Lung (tissue), 12 donors: ENCODE measurements around the gene GALNT2. TPM values are rescaled to one million over a fixed set of nuclear protein-coding genes. Genes with fewer than 3 reads are reported as not detected.

Experiments
- ATAC-seq: fragments of 200-7000 bp; cut with Tn5 transposase; one replicate; pipeline ENCODE4 v1.9.1; 2020; ENCODE audit warnings: moderate number of reproducible peaks; ENCODE audit not compliant: insufficient read depth, low FRiP score
- DNase-seq, 3 donors: peaks; one replicate each; pipeline ENCODE4 v3.0.0-alpha.2; 2013 to 2017
- H3K27ac ChIP-seq, 2 donors: one replicate each; pipeline ENCODE4 v1.5.1; 2013; ENCODE audit warnings: mild to moderate bottlenecking in 2 of 2, moderate library complexity in 2 of 2, control low read depth in 1 of 2, inconsistent platforms in 1 of 2, low read depth in 1 of 2, low read length in 1 of 2
- H3K27me3 ChIP-seq, 3 donors: one replicate each; pipeline ENCODE4 v1.5.1; 2013; ENCODE audit warnings: low read length in 2 of 3; ENCODE audit not compliant: control insufficient read depth in 3 of 3, insufficient read depth in 3 of 3
- H3K36me3 ChIP-seq, 4 donors: one replicate each; pipeline ENCODE4 v1.5.1; 2013; ENCODE audit warnings: low read length in 4 of 4, mild to moderate bottlenecking in 1 of 4, moderate library complexity in 1 of 4; ENCODE audit not compliant: control insufficient read depth in 4 of 4, insufficient read depth in 4 of 4
- H3K4me1 ChIP-seq, 5 donors: one replicate each; pipeline ENCODE4 v1.5.1; 2013; ENCODE audit warnings: low read length in 5 of 5, mild to moderate bottlenecking in 2 of 5, moderate library complexity in 1 of 5; ENCODE audit not compliant: control insufficient read depth in 5 of 5, insufficient read depth in 5 of 5
- H3K4me3 ChIP-seq: one replicate; pipeline ENCODE4 v1.5.1; 2013; ENCODE audit warnings: mild to moderate bottlenecking, control low read depth, moderate library complexity
- H3K9ac ChIP-seq, 2 donors: one replicate each; pipeline ENCODE4 v1.5.1; 2013; ENCODE audit warnings: low read length in 2 of 2, control low read depth in 1 of 2; ENCODE audit not compliant: insufficient read depth in 1 of 2
- H3K9me3 ChIP-seq, 4 donors: one replicate each; pipeline ENCODE4 v1.5.1; 2013; ENCODE audit warnings: low read length in 3 of 4, mild to moderate bottlenecking in 1 of 4, moderate library complexity in 1 of 4; ENCODE audit not compliant: control insufficient read depth in 4 of 4, insufficient read depth in 3 of 4
- WGBS, 2 donors: extraction: QIAGEN DNeasy Blood & Tissue Kit; methylation state at CpG; one replicate each; pipeline ENCODE4 v1.1.7; 2013; 5-methylcytosine and 5-hydroxymethylcytosine counted together
- polyA plus RNA-seq, 2 donors: library from polyadenylated mRNA; stranded (reverse); fragments of 200-250 nt; gene quantifications; one replicate each; pipeline ENCODE4 v1.2.1, GENCODE V29; 2013
- total RNA-seq, 2 donors: library from RNA; depleted of rRNA in 1 of 2; stranded (reverse); fragments of >200 nt in 1 of 2; gene quantifications; one replicate each; pipeline ENCODE4 v1.2.1, GENCODE V29; 2014 to 2021
- TF ChIP-seq, protein P1 (sequence below): IDR thresholded peaks from 2 replicates; pipeline ENCODE4 v1.5.1; 2012; ENCODE audit warnings: mild to moderate bottlenecking; ENCODE audit errors: control extremely low read depth, extremely low read depth
- donor health status: control.
- donor health status: control.
- donor health status: Bipolar disorder and iron deficiency.
- donor health status: healthy.
- donor health status: DM: yes; HTN: yes; CAD: no.

Gene GALNT2
- total and polyA plus RNA-seq, 4 donors: 23.1 to 101 (median 58.9) TPM

- Histone ChIP-seq H3K9me3 (no peaks in the 10 kb centered on the region), H3K36me3 (no peaks in the 10 kb centered on the region), H3K4me1 (peaks cover 0 to 22% (median 9%) of the 10 kb centered on the region in 5 donors), H3K4me3 (no peak overlapping the region), H3K9ac (no peak overlapping the region), H3K27ac (no peak overlapping the region), H3K27me3 (peaks cover 0 to 2% (median 0%) of the 10 kb centered on the region in 3 donors)
- DNase-seq: no peak
- no peak for ATAC-seq
- TF ChIP-seq, protein P1, sequence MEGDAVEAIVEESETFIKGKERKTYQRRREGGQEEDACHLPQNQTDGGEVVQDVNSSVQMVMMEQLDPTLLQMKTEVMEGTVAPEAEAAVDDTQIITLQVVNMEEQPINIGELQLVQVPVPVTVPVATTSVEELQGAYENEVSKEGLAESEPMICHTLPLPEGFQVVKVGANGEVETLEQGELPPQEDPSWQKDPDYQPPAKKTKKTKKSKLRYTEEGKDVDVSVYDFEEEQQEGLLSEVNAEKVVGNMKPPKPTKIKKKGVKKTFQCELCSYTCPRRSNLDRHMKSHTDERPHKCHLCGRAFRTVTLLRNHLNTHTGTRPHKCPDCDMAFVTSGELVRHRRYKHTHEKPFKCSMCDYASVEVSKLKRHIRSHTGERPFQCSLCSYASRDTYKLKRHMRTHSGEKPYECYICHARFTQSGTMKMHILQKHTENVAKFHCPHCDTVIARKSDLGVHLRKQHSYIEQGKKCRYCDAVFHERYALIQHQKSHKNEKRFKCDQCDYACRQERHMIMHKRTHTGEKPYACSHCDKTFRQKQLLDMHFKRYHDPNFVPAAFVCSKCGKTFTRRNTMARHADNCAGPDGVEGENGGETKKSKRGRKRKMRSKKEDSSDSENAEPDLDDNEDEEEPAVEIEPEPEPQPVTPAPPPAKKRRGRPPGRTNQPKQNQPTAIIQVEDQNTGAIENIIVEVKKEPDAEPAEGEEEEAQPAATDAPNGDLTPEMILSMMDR: no peak
- 79 to 92% methylated on average over 4 of the region's 4 CpGs for WGBS, 2 donors
These were observed 2.8 kb downstream of the GALNT2 start for GRCh38 chr1:230069796-230070195.

DNA sequence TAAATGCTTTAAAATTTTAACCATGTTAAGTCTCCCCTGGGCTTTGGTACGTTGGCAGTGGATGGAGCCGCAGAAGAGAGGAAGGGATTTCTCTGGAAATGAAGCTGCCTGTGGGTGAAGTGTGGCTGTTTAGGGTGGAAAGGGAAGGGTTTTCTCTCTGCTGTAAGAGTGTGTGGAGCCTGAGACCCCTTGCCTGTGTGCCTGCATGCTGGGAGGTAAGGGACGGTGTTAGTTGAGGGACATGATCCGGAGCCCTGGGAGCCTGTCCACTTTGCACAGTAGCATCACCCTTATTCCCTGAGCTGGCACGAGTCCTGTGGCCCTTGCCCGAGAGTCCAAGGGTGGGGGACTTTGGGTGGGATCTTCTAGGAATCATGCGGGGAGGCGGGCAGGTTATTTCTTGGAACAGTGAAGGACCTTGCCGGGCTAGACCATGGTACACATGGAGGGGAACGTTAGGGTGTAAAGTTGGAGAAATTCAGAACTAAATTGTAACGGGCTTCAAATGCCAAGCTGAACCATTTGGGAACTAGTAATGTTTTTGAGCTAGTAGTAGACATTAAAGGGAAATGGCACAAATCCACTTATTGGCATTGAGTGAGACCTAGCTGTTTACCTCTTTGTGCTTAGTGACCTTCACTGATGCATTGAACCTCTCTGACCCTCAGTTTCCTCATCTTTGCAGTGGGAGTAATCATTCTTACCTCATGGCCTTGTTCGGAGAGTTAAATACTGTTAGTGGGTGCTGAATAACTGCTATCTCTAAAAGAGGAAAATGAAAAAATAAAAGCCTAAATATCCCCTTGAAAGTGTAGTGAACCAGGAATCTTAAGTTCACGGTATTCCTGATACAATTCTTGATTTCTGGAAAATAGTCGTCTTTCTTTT lies 3.5 kb downstream of the GALNT2 start:
- TF ChIP-seq, protein P1: no peak
- H3K27ac ChIP-seq: no peak overlapping the region
- WGBS, 2 donors: 95 to 97% methylated on average over 14 of the region's 14 CpGs
- H3K27me3 ChIP-seq: peaks cover 0 to 2% (median 0%) of the 10 kb centered on the region in 3 donors
- H3K36me3 ChIP-seq: no peaks in the 10 kb centered on the region
- peaks cover 0 to 22% (median 9%) of the 10 kb centered on the region in 5 donors for H3K4me1 ChIP-seq
- DNase-seq: no peak
- ATAC-seq: no peak
- H3K9me3 ChIP-seq: no peaks in the 10 kb centered on the region
- H3K9ac ChIP-seq: no peak overlapping the region
- H3K4me3 ChIP-seq: no peak overlapping the region

DNA sequence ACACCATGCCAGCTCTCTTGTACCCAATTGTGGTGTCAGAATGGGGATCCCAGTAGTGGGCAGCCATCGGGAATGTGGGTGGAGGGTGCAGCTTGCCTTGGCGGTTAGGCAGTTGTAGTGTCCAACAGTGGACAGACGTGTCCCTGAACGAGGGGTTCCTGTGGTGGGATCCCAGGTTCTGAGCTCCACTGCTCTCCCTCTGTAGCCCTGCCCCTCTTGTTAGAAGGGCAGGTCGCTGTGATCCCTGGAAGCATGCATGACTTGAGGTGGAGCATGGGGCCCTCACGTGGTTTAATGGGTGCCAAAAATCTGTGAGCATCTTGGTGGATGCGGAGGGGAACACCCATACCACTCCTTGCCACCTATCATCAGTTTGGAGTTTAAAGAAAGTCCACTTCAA lies 4.3 kb downstream of the GALNT2 start:
- Histone ChIP-seq H3K27me3 (peaks cover 0 to 2% (median 0%) of the 10 kb centered on the region in 3 donors), H3K9me3 (no peaks in the 10 kb centered on the region), H3K4me3 (no peak overlapping the region), H3K36me3 (no peaks in the 10 kb centered on the region), H3K9ac (no peak overlapping the region), H3K27ac (no peak overlapping the region), H3K4me1 (peaks cover 0 to 22% (median 9%) of the 10 kb centered on the region in 5 donors)
- WGBS, 2 donors: 90 to 92% methylated on average over 7 of the region's 7 CpGs
- TF ChIP-seq, protein P1: no peak
- DNase-seq (no peak), ATAC-seq (no peak)
